Measurements from ENCODE around the gene BTAF1.

BTAF1 gene

DNA sequence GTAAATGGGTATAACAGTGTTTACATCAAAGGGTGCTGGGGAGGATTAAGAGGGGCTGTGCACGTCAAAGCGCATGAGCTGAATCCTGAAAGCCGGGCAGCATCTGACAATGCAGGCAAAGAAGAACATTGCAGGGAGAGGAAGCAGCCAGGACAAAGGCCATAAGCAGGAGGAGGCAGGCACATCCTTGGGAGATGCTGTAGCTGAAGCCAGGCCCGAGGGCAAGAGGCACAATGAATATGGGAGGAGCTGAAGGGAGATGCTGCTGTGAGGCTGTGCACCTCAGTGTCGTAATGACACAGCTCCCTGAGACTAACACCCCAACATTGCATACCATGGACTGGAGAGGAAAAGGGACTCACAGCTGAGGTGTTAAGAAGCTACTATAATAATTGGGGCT is 129.2 kb downstream of the BTAF1 start:
- DNase-seq (ENCODE audit: low spot score) = no peak

DNA sequence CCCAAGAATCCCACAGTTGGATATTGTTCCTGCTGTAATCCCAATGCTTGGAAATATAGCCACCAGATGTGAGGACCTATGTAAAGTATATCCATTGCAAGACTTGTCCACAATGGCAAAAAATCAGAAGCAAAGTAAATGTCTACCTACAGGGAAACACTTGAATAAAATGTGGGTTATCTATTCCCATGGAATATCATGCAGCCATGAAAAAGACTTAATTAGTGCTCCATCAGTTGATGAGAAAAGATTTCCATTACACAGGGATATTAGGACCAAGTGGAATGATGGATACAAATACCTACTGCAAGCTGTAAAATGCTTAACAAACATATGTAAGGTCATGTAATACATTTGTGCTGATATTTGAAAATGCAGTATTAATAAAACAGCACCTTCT is 131.2 kb downstream of the BTAF1 start:
- DNase-seq (ENCODE audit: low spot score) = no peak

DNA sequence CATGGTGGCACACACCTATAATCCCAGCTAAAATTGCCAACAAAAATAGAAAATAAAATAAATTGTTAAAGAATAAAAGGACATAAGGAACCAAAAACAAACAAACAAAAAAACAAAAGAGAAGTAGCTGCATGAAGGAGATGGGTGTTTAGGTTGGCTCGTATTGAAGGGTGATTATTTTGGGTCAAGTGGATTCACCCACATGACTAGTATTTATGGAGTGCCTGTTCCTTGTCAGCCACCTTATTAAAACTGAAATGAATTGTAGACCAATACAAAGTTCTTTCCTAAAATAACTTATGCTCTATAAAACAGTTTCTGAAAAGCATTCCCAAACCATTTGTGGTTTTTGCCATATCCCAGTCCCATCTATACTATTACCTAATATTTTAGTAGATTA is 138.7 kb downstream of the BTAF1 start:
- DNase-seq (ENCODE audit: low spot score) = no peak

DNA sequence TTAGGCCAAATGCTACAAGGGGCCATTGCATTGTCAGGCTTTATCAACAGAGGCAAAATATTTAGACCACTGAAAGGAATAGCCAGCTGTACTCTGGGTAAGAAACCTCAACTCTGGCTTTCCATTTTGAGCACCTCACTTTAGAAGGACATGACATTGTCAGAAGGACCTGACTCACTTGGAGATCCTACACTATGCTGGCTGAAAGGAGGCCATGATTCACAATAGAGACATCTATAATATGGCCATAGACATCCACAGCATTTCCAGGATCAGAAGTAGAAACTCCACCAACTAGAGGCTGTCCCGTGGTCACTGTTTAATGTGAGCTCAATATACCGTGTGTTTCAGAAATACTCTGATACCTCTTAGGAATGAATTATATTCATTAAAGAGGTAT is 140.9 kb downstream of the BTAF1 start:
- DNase-seq (ENCODE audit: low spot score) = no peak

DNA sequence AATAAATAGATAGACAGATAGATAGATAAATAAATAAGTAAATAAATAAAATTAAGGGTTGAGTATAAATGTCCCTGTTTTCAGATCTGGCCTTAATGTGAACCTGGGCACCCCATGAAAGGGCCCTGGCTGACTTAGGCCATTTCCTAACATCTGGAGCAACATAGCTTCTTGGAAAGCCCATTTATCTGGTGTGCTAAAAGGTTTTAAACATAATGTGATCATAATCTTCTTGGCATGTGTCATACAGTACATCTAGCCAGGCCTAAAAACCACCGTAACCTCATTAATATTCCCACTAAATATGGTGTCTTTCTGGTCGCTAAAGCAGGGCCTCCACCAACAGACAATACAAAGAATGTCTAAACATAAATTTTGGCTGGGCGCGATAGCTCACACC is 142.8 kb downstream of the BTAF1 start:
- no peak for DNase-seq (ENCODE audit: low spot score)

DNA sequence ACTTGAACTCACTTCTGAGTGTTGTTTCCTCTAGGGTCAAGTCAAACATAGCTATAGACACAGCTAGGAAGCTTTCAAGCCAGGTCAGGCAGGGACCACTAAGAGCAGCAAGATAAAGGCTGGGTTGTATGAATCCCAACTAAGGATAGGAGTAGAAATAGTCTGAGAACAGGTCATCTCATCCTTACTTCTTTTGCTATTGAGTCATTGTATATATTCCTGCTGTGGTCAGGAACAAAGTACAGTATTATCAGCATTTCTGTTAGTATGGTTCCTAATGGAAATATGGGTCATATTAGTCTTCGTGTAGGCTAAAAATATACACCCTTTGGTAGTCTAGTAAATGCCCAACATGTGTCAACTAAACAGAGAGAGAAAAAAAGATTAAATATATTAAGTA is 145.3 kb downstream of the BTAF1 start:
- no peak for DNase-seq (ENCODE audit: low spot score)

DNA sequence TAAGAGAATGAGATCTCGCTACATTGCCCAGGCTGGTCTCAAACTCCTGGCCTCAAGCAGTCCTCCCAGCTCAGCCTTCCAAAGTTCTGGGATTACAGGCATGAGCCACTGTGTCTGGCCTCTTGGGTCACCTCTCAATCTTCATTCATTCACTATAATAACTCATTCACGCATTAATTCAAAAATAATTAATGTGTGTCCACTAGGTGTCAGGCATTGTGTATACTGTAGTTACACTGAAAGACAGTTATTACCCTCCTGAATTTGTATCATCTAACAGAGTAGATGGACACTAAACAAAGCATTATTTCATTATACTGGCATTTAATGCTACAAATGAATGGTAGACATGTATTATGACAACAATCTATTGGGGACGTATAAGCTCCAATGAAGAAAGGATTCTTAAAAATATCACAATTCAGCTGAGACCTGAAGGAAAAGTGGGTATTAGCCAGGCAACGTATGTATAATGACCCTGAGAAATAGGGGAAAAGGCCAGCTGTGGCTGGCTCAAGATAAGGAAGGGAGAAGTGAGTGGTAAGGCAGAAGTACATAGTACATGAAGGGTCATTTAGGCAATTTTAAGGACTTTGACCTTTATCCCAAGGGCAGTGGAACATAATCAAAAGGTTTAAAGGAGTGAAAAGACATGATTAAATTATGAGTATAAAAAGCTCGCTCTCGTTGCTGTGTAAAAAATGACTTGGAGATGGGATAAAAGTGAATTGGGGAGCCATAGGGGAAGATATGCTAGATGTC is 150.7 kb downstream of the BTAF1 start:
- DNase-seq (ENCODE audit: low spot score) = no peak

DNA sequence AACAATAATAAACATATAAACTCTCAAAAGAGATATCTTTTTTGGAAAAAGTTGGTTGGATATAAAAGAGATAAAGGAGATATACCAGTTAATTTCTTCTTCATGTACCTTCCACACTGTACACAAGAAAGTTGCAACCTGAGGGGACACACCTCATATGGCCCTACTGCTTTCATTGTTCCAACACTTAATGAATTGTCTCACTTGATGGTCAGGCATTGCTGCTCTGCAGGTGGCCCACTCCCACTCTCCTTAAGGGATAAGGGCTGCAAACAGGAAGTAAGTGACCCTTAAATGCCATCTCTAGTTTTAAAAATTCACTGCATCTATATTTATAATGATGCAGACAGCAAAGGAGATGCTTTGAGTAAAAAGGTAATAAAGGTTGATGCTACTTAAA is 152.3 kb downstream of the BTAF1 start:
- no peak for DNase-seq (ENCODE audit: low spot score)

DNA sequence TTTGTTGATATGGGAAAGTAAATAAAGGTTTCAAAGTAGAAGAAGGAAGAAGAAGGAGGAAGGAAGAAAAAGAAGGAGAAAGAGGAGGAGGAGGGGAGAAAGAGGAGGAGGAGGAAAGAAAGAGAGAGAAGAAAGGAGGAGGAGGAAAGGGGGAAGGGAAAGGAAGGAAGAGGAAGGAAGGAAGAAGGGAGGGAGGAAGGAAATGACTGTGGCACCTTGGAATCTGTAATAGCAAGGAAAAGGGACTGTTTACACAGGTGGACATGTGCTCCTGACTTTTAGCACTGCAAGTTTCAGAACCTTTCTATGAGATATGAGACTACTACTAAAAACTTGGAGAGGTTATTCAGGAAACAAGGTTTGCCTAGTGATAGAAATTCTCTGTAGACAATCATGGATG is 153.2 kb downstream of the BTAF1 start:
- DNase-seq (ENCODE audit: low spot score) = no peak

DNA sequence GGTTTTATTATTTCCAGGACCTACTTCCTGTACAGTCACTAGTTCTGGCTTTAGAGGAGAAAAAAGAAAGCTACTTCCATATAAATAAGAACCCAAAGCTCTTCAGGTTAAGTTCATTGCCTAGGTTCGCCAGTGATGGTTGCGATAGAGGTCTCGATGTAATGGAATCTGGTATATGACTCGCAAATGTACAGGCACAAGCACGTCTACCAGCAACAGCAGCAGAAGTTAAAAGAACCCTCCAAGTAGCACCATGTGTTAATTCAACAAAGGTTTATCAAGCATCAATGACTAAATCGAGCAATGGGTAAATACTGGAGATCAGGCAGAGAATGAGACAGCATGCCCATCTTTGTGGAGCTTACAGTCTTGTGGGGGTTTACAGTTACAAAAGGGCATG is 155.4 kb downstream of the BTAF1 start:
- no peak for DNase-seq (ENCODE audit: low spot score)

Data from Ammon's horn (tissue), 1 donor.